GM23248 (cell line): Measurements from ENCODE around the gene AKAP6. TPM values are rescaled to one million over a fixed set of nuclear protein-coding genes. Genes with fewer than 3 reads are reported as not detected.

Source experiments
- DNase-seq: peaks from one replicate; pipeline ENCODE4 v3.0.0-alpha.2; 2015
- H2AFZ ChIP-seq: fragments of 200-600 bp; sonication (generic); 2 replicates; pipeline ENCODE4 v1.6.1; 2016; ENCODE audit warnings: antibody characterized with exemption
- H3F3A ChIP-seq: fragments of 200-600 bp; sonication (generic); 2 replicates; pipeline ENCODE4 v1.6.1; 2016; ENCODE audit warnings: mild to moderate bottlenecking, antibody characterized with exemption, mixed run types; ENCODE audit not compliant: insufficient read depth
- H3K27ac ChIP-seq: fragments of 200-600 bp; sonication (generic); 2 replicates; pipeline ENCODE4 v1.5.1; 2016; ENCODE audit warnings: mild to moderate bottlenecking
- H3K27me3 ChIP-seq: fragments of 200-600 bp; sonication (generic); replicated peaks from 2 replicates; pipeline ENCODE4 v1.6.1; 2016; ENCODE audit warnings: mild to moderate bottlenecking; ENCODE audit not compliant: insufficient read depth
- H3K36me3 ChIP-seq: fragments of 200-600 bp; sonication (generic); 2 replicates; pipeline ENCODE4 v1.6.1; 2016; ENCODE audit warnings: low read depth, mild to moderate bottlenecking
- H3K4me1 ChIP-seq: fragments of 200-600 bp; sonication (generic); 2 replicates; pipeline ENCODE4 v1.6.1; 2016; ENCODE audit warnings: mild to moderate bottlenecking; ENCODE audit not compliant: insufficient read depth
- H3K4me2 ChIP-seq: fragments of 200-600 bp; sonication (generic); one replicate; pipeline ENCODE4 v1.6.1; 2016; ENCODE audit warnings: mild to moderate bottlenecking; ENCODE audit not compliant: unreplicated experiment
- H3K4me3 ChIP-seq: fragments of 200-600 bp; sonication (generic); 2 replicates; pipeline ENCODE4 v1.5.1; 2016; ENCODE audit warnings: mild to moderate bottlenecking
- H3K79me2 ChIP-seq: fragments of 200-600 bp; sonication (generic); 2 replicates; pipeline ENCODE4 v1.6.1; 2016; ENCODE audit warnings: mild to moderate bottlenecking; ENCODE audit not compliant: insufficient read depth
- H3K9ac ChIP-seq: fragments of 200-600 bp; sonication (generic); 2 replicates; pipeline ENCODE4 v1.6.1; 2016; ENCODE audit warnings: mild to moderate bottlenecking
- H3K9me2 ChIP-seq: fragments of 200-600 bp; sonication (generic); 2 replicates; pipeline ENCODE4 v1.6.1; 2016; ENCODE audit warnings: mixed run types, mild to moderate bottlenecking, moderate library complexity; ENCODE audit not compliant: insufficient read depth
- H3K9me3 ChIP-seq: fragments of 200-600 bp; sonication (generic); one replicate; pipeline ENCODE4 v1.6.1; 2017; ENCODE audit warnings: low read depth
- H4K20me1 ChIP-seq: fragments of 200-600 bp; sonication (generic); 2 replicates; pipeline ENCODE4 v1.6.0; 2016; ENCODE audit not compliant: insufficient read depth
- EZH2 ChIP-seq: fragments of 200-600 bp; sonication (generic); IDR thresholded peaks from 2 replicates; pipeline ENCODE4 v1.6.1; 2018; ENCODE audit warnings: antibody characterized with exemption, mild to moderate bottlenecking; ENCODE audit not compliant: insufficient read depth, poor library complexity, severe bottlenecking
- EZH2phosphoT487 ChIP-seq: fragments of 200-600 bp; sonication (generic); IDR thresholded peaks from 2 replicates; pipeline ENCODE4 v1.6.1; 2018; ENCODE audit warnings: antibody characterized with exemption, moderate library complexity, mild to moderate bottlenecking, low read depth; ENCODE audit not compliant: insufficient read depth
- WGBS, 2 experiments: methylation state at CpG; one replicate each; pipeline ENCODE4 v1.1.6; 2015 to 2017; ENCODE audit warnings: low lambda C conversion rate in 2 of 2, low coverage in 1 of 2; ENCODE audit errors: missing lambda C conversion rate in 2 of 2; 5-methylcytosine and 5-hydroxymethylcytosine counted together
- in situ Hi-C: fragments of 300-500 bp; cut with MboI; formaldehyde crosslinking; loops from 2 replicates; pipeline ENCODE4 v1.15.0; 2020
- polyA plus RNA-seq: library from polyadenylated mRNA; unstranded; fragments of >200 nt; fragmentation: Nextera tagmentation; extraction: Ambion mirVana; gene quantifications from 2 replicates; pipeline ENCODE4 v1.2.1, GENCODE V29; 2016
- total RNA-seq: library from RNA; depleted of rRNA; stranded (reverse); fragments of >200 nt; shearing (Covaris generic); gene quantifications from 2 replicates; pipeline ENCODE4 v1.2.3, GENCODE V29; 2014

The AKAP6 gene
- total and polyA plus RNA-seq, 2 experiments from 2014 or later = 4.8 to 19.1 TPM

- no peak for DNase-seq
- in situ Hi-C loops = no loop called here
- Histone ChIP-seq H3K27ac (no peak overlapping the region), H3K9me2 (no peaks in the 10 kb centered on the region), H3K36me3 (no peaks in the 10 kb centered on the region), H3K79me2 (no peaks in the 10 kb centered on the region), H3K9me3 (no peaks in the 10 kb centered on the region), H3K9ac (no peak overlapping the region), H4K20me1 (no peaks in the 10 kb centered on the region), H2AFZ (no peak overlapping the region), H3K4me2 (no peak overlapping the region), H3K27me3 (no peaks in the 10 kb centered on the region), H3K4me1 (no peaks in the 10 kb centered on the region), H3K4me3 (no peak overlapping the region), H3F3A (no peaks in the 10 kb centered on the region)
- WGBS, 2 experiments = 83 to 84% methylated on average over 4 of the region's 4 CpGs
- TF ChIP-seq EZH2phosphoT487 = no peak
- no peak for TF ChIP-seq EZH2
Measured at GRCh38 chr14:32330351-32331111, 1.4 kb downstream of the AKAP6 start.

GRCh38 chr14:32331206-32331605 is 2.1 kb downstream of the AKAP6 start:
- Histone ChIP-seq H3K9ac (no peak overlapping the region), H3F3A (no peaks in the 10 kb centered on the region), H3K9me3 (no peaks in the 10 kb centered on the region), H3K9me2 (no peaks in the 10 kb centered on the region), H3K4me3 (no peak overlapping the region), H3K79me2 (no peaks in the 10 kb centered on the region), H2AFZ (no peak overlapping the region; the same call in 1 of the 2 replicates), H3K4me2 (no peak overlapping the region), H3K4me1 (no peaks in the 10 kb centered on the region), H3K36me3 (no peaks in the 10 kb centered on the region), H3K27me3 (no peaks in the 10 kb centered on the region), H4K20me1 (no peaks in the 10 kb centered on the region), H3K27ac (no peak overlapping the region)
- no peak for DNase-seq
- WGBS, 2 experiments = 94 to 96% methylated on average over 5 of the region's 5 CpGs
- TF ChIP-seq EZH2phosphoT487 = no peak
- no peak for TF ChIP-seq EZH2
- in situ Hi-C loops = no loop called here

DNA sequence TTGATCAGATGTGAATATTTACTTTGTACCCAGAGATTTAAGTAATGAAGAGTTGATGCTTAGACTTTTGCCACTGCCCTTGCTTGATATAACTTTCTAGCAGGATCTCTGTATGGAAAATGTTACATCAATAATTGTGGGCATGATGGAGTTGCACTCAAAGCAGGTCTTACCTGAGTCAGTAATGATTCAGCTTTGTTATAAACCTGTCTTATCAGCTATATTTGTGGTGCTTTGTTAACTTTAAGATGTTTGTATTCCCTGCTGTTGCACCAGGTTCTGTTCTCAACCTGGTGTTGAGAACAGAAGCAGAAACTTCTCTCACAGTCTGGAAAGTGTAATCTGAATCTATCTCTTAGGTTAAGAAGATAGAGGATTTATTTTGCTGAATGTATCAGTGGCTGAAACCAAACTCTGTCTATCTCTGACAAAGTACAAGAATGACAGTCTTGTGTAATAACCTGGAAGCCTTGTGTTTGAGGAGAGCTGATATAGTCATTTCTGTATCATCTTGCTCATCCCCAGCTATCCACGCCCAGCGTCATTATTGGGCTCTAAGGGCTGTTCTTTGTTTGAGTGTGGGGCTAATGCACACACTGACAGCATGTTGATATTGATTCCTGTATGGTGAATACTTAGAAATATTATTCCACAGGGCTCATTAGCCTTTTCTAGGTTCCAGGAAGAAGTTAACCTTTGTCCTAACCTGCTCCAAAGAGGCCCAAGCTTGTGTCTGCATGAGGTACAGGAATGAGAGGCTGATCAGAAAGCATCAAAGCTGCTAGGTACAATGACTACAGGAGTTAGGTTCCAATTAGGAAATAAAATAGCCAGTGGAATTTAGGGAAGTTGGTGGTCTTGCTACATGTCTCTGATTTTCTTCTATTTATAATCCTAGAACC is 3.6 kb downstream of the AKAP6 start:
- Histone ChIP-seq H3K79me2 (no peaks in the 10 kb centered on the region), H3F3A (no peaks in the 10 kb centered on the region), H3K27ac (no peak overlapping the region), H3K9me3 (no peaks in the 10 kb centered on the region), H3K4me2 (no peak overlapping the region), H3K4me1 (no peaks in the 10 kb centered on the region), H3K4me3 (no peak overlapping the region), H3K9ac (no peak overlapping the region), H3K27me3 (no peaks in the 10 kb centered on the region), H2AFZ (no peak overlapping the region), H4K20me1 (no peaks in the 10 kb centered on the region), H3K9me2 (no peaks in the 10 kb centered on the region), H3K36me3 (no peaks in the 10 kb centered on the region)
- no peak for DNase-seq
- 99 to 100% methylated on average over 2 of the region's 2 CpGs for WGBS, 2 experiments
- TF ChIP-seq EZH2 (no peak), EZH2phosphoT487 (no peak)
- in situ Hi-C loops = no loop called here

DNA sequence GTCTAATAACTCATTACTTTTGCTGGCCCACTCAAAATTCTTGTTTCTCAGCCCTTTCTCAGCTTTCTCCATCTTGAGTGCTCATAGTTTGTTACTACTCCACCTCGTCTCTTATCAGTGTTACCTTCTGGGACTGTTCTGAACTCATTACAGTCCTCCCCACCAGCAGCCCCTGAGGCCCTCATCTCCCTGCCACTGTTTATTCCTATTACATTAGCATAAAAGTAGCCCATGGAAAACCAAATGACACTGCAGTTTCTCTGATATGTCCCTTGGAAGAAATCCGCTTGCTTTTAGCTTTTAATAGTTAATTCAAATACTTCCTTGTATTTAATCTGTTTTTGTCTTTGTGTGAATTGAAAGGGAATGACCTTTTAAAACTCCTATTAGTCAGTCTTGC is 7.6 kb downstream of the AKAP6 start:
- TF ChIP-seq EZH2 = no peak
- Histone ChIP-seq H3K9me3 (no peaks in the 10 kb centered on the region), H3K4me2 (no peak overlapping the region), H3K4me3 (no peak overlapping the region), H3F3A (no peaks in the 10 kb centered on the region), H3K27me3 (no peaks in the 10 kb centered on the region), H3K27ac (no peak overlapping the region), H3K4me1 (0 out of 2 replicates have a peak, but pooled peaks cover under 1% of the 10 kb centered on the region), H2AFZ (no peak overlapping the region), H3K36me3 (no peaks in the 10 kb centered on the region), H3K9me2 (no peaks in the 10 kb centered on the region), H3K79me2 (no peaks in the 10 kb centered on the region), H4K20me1 (no peaks in the 10 kb centered on the region), H3K9ac (no peak overlapping the region)
- WGBS, 2 experiments = 73 to 86% methylated on average over 2 of the region's 2 CpGs
- in situ Hi-C loops = no loop called here
- no peak for DNase-seq
